GM23338 (cell line): ENCODE results near the gene ADAM17.

Experiments
- CREB1 ChIP-seq: fragments of 250-450 bp; sonication (Bioruptor Pico); IDR thresholded peaks from 2 replicates; pipeline ENCODE4 v1.5.0; 2020; ENCODE audit warnings: low read depth, mild to moderate bottlenecking, moderate library complexity
- CTCF ChIP-seq, 2 experiments: fragments of 200-600 bp in 1 of 2; sonication (generic) in 1 of 2; conservative IDR thresholded peaks; 2 replicates each; pipeline versions ENCODE4 v1.5.1 to v1.6.1; 2016 to 2017; ENCODE audit warnings: antibody characterized with exemption in 2 of 2, low read depth in 2 of 2, mild to moderate bottlenecking in 2 of 2, moderate library complexity in 1 of 2
- ETS1 ChIP-seq: IDR thresholded peaks from 2 replicates; pipeline ENCODE4 v1.6.1; 2016; ENCODE audit warnings: antibody characterized with exemption
- EZH2 ChIP-seq: fragments of 200-600 bp; sonication (generic); IDR thresholded peaks from one replicate; pipeline ENCODE4 v1.8.0; 2017; ENCODE audit warnings: antibody characterized with exemption, mild to moderate bottlenecking, low read depth; ENCODE audit not compliant: unreplicated experiment
- EZH2phosphoT487 ChIP-seq: fragments of 200-600 bp; sonication (generic); IDR thresholded peaks from one replicate; pipeline ENCODE4 v1.8.1; 2018; ENCODE audit warnings: antibody characterized with exemption; ENCODE audit not compliant: unreplicated experiment
- JUNB ChIP-seq: IDR thresholded peaks from one replicate; pipeline ENCODE4 v1.6.1; 2016; ENCODE audit warnings: antibody characterized with exemption; ENCODE audit not compliant: unreplicated experiment
- POLR2AphosphoS5 ChIP-seq: IDR thresholded peaks from 2 replicates; pipeline ENCODE4 v1.6.1; 2016; ENCODE audit warnings: antibody characterized with exemption, low read depth
- REST ChIP-seq: IDR thresholded peaks from one replicate; pipeline ENCODE4 v1.6.1; 2018; ENCODE audit warnings: antibody characterized with exemption; ENCODE audit not compliant: unreplicated experiment
- STAT1 ChIP-seq: IDR thresholded peaks from one replicate; pipeline ENCODE4 v1.6.1; 2016; ENCODE audit warnings: antibody characterized with exemption; ENCODE audit not compliant: unreplicated experiment
- ZNF114 ChIP-seq: fragments of 250-450 bp; sonication (Bioruptor Pico); IDR thresholded peaks from 2 replicates; pipeline ENCODE4 v1.5.0; 2020; ENCODE audit warnings: mild to moderate bottlenecking, moderate library complexity
- ZNF331 ChIP-seq: fragments of 250-450 bp; sonication (Bioruptor Pico); IDR thresholded peaks from 2 replicates; pipeline ENCODE4 v1.5.0; 2020; ENCODE audit warnings: low read depth, mild to moderate bottlenecking, moderate library complexity

- TF ChIP-seq CTCF (conservative IDR thresholded peaks at IDR 0.05; ENCODE audit: low read depth in 2 of 2) = no peak
- TF ChIP-seq EZH2 = no peak
- no peak for TF ChIP-seq POLR2AphosphoS5
- no peak for TF ChIP-seq ETS1
- TF ChIP-seq REST = no peak
- no peak for TF ChIP-seq JUNB
- no peak for TF ChIP-seq CREB1 (CRISPR knock-in tag)
- no peak for TF ChIP-seq EZH2phosphoT487
- TF ChIP-seq ZNF331 (CRISPR knock-in tag) = no peak
- TF ChIP-seq STAT1 = no peak
- TF ChIP-seq ZNF114 (CRISPR knock-in tag) = no peak
These were observed 84.4 kb downstream of the ADAM17 start for GRCh38 chr2:9471206-9471605.
